GM12878 (cell line): ENCODE data around the gene GAGE10. TPM values are rescaled to one million over a fixed set of nuclear protein-coding genes. Genes with fewer than 3 reads are reported as not detected.

ENCODE experiments used
- CREB1 ChIP-seq: IDR thresholded peaks from 2 replicates; pipeline ENCODE4 v1.6.1; 2012; ENCODE audit warnings: low read depth, mild to moderate bottlenecking, inconsistent platforms
- CREM ChIP-seq: IDR thresholded peaks from 2 replicates; pipeline ENCODE4 v1.6.1; 2014; ENCODE audit warnings: antibody characterized with exemption, low read depth
- FOXK2 ChIP-seq: fragments of 450-650 bp; IDR thresholded peaks from 2 replicates; pipeline ENCODE4 v1.6.1; 2017; ENCODE audit warnings: mild to moderate bottlenecking, moderate library complexity
- HDGF ChIP-seq: fragments of 450-650 bp; IDR thresholded peaks from 2 replicates; pipeline ENCODE4 v1.6.1; 2016; ENCODE audit warnings: antibody characterized with exemption
- KLF5 ChIP-seq: fragments of 450-650 bp; IDR thresholded peaks from 2 replicates; pipeline ENCODE4 v1.6.1; 2014; ENCODE audit warnings: mild to moderate bottlenecking; ENCODE audit not compliant: partially characterized antibody
- LARP7 ChIP-seq: fragments of 450-650 bp; IDR thresholded peaks from 2 replicates; pipeline ENCODE4 v1.6.1; 2017; ENCODE audit warnings: mild to moderate bottlenecking
- MLLT1 ChIP-seq: fragments of 450-650 bp; IDR thresholded peaks from 2 replicates; pipeline ENCODE4 v1.6.1; 2016; ENCODE audit warnings: mild to moderate bottlenecking
- MYB ChIP-seq: fragments of 150-350 bp; IDR thresholded peaks from 2 replicates; pipeline ENCODE4 v1.6.1; 2014; ENCODE audit warnings: mild to moderate bottlenecking, low read depth, low read length, borderline replicate concordance
- NBN ChIP-seq: fragments of 450-650 bp; IDR thresholded peaks from 2 replicates; pipeline ENCODE4 v1.6.1; 2016
- RFX5 ChIP-seq: IDR thresholded peaks from 2 replicates; pipeline ENCODE4 v1.6.1; 2011; ENCODE audit warnings: low read depth, low read length, improper control_type of control experiment
- TAF1 ChIP-seq: IDR thresholded peaks from 2 replicates; pipeline ENCODE4 v1.6.1; 2011; ENCODE audit warnings: mild to moderate bottlenecking, low read depth, low read length, borderline replicate concordance
- polyA plus RNA-seq, 11 experiments: library from polyadenylated mRNA; depleted of rRNA in 4 of 11; unstranded in 6 of 11; stranded (reverse) in 5 of 11; fragments of >200 nt; fragmentation: Nextera tagmentation in 4 of 11; fragmentation: Illumina TruSeq in 1 of 11; extraction: Ambion mirVana in 4 of 11; extraction: Trizol in 1 of 11; gene quantifications; 1 replicate in 1 of 11; 2 replicates in 10 of 11; pipeline versions ENCODE4 v1.2.1 to v1.2.3, GENCODE V29; 2011 to 2016; ENCODE audit warnings: inconsistent platforms in 2 of 11, missing spikeins in 2 of 11, low read depth in 1 of 11
- total RNA-seq, 4 experiments: library from RNA; depleted of rRNA in 3 of 4; stranded (reverse); fragments of >200 nt in 3 of 4; fragmentation: Illumina TruSeq in 1 of 4; extraction: Trizol in 1 of 4; gene quantifications; 2 replicates each; pipeline versions ENCODE4 v1.2.1 to v1.2.3, GENCODE V29; 2013 to 2021
- TF ChIP-seq, protein P1 (sequence below): fragments of 450-650 bp; IDR thresholded peaks from 2 replicates; pipeline ENCODE4 v1.6.1; 2014; ENCODE audit warnings: mild to moderate bottlenecking
- TF ChIP-seq, protein P2 (sequence below): IDR thresholded peaks from 2 replicates; pipeline ENCODE4 v1.6.1; 2012; ENCODE audit warnings: low read depth, low read length, improper control_type of control experiment
- TF ChIP-seq, protein P3 (sequence below): IDR thresholded peaks from 2 replicates; pipeline ENCODE4 v1.6.1; 2012; ENCODE audit warnings: low read depth, low read length, improper control_type of control experiment
- TF ChIP-seq, protein P4 (sequence below): fragments of 450-650 bp; IDR thresholded peaks from 2 replicates; pipeline ENCODE4 v1.6.1; 2016; ENCODE audit warnings: mild to moderate bottlenecking

GAGE10 gene
- total and polyA plus RNA-seq, 10 of the 15 experiments (the other 5 are each of a cell fraction or from before 2014, with no cell fraction given): not detected

GRCh38 chrX:49269010-49269766 is 34.3 kb upstream of the GAGE10 start (continued):
- TF ChIP-seq KLF5 (peak; percentile 78), FOXK2 (peak; percentile 64), LARP7 (no peak), MYB (0 out of 2 replicates have a peak, but pooled peaks have one; percentile 12), HDGF (peak; percentile 95), TAF1 (peak; percentile 14; the same call in 1 of the 2 replicates), CREB1 (peak; percentile 95), MLLT1 (peak; percentile 88), CREM (peak; percentile 90), NBN (peak; percentile 91), RFX5 (peak; percentile 85)
- TF ChIP-seq, protein P1, sequence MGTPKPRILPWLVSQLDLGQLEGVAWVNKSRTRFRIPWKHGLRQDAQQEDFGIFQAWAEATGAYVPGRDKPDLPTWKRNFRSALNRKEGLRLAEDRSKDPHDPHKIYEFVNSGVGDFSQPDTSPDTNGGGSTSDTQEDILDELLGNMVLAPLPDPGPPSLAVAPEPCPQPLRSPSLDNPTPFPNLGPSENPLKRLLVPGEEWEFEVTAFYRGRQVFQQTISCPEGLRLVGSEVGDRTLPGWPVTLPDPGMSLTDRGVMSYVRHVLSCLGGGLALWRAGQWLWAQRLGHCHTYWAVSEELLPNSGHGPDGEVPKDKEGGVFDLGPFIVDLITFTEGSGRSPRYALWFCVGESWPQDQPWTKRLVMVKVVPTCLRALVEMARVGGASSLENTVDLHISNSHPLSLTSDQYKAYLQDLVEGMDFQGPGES: peak; percentile 87
- TF ChIP-seq, protein P2, sequence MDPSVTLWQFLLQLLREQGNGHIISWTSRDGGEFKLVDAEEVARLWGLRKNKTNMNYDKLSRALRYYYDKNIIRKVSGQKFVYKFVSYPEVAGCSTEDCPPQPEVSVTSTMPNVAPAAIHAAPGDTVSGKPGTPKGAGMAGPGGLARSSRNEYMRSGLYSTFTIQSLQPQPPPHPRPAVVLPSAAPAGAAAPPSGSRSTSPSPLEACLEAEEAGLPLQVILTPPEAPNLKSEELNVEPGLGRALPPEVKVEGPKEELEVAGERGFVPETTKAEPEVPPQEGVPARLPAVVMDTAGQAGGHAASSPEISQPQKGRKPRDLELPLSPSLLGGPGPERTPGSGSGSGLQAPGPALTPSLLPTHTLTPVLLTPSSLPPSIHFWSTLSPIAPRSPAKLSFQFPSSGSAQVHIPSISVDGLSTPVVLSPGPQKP: no peak
- TF ChIP-seq, protein P3, sequence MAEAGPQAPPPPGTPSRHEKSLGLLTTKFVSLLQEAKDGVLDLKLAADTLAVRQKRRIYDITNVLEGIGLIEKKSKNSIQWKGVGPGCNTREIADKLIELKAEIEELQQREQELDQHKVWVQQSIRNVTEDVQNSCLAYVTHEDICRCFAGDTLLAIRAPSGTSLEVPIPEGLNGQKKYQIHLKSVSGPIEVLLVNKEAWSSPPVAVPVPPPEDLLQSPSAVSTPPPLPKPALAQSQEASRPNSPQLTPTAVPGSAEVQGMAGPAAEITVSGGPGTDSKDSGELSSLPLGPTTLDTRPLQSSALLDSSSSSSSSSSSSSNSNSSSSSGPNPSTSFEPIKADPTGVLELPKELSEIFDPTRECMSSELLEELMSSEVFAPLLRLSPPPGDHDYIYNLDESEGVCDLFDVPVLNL: peak; percentile 45; the same call in 1 of the 2 replicates
- TF ChIP-seq, protein P4, sequence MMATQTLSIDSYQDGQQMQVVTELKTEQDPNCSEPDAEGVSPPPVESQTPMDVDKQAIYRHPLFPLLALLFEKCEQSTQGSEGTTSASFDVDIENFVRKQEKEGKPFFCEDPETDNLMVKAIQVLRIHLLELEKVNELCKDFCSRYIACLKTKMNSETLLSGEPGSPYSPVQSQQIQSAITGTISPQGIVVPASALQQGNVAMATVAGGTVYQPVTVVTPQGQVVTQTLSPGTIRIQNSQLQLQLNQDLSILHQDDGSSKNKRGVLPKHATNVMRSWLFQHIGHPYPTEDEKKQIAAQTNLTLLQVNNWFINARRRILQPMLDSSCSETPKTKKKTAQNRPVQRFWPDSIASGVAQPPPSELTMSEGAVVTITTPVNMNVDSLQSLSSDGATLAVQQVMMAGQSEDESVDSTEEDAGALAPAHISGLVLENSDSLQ: peak; percentile 93
